Ishikawa (cell line): ENCODE data around the gene MRPL27.

Experiments
- CEBPB ChIP-seq: IDR thresholded peaks from 2 replicates; pipeline ENCODE4 v1.6.1; 2012
- CREB1 ChIP-seq: IDR thresholded peaks from 2 replicates; pipeline ENCODE4 v1.6.1; 2012; ENCODE audit warnings: low read depth
- EGR1 ChIP-seq: IDR thresholded peaks from 2 replicates; pipeline ENCODE4 v1.6.1; 2012
- EP300 ChIP-seq: IDR thresholded peaks from 2 replicates; pipeline ENCODE4 v1.6.1; 2012; ENCODE audit warnings: borderline replicate concordance
- FOXM1 ChIP-seq: IDR thresholded peaks from 2 replicates; pipeline ENCODE4 v1.6.1; 2012; ENCODE audit warnings: low read depth, borderline replicate concordance
- MAX ChIP-seq: IDR thresholded peaks from 2 replicates; pipeline ENCODE4 v1.6.1; 2012
- NFIC ChIP-seq: IDR thresholded peaks from 2 replicates; pipeline ENCODE4 v1.6.1; 2012
- RAD21 ChIP-seq: IDR thresholded peaks from 2 replicates; pipeline ENCODE4 v1.6.1; 2012; ENCODE audit warnings: low read depth
- REST ChIP-seq: IDR thresholded peaks from 2 replicates; pipeline ENCODE4 v1.6.1; 2012; ENCODE audit warnings: low read depth, mild to moderate bottlenecking
- TAF1 ChIP-seq: IDR thresholded peaks from 2 replicates; pipeline ENCODE4 v1.6.1; 2012; ENCODE audit warnings: low read depth, mild to moderate bottlenecking
- TCF12 ChIP-seq: IDR thresholded peaks from 2 replicates; pipeline ENCODE4 v1.6.1; 2012; ENCODE audit warnings: low read depth
- TEAD4 ChIP-seq: IDR thresholded peaks from 2 replicates; pipeline ENCODE4 v1.6.1; 2012
- USF1 ChIP-seq: IDR thresholded peaks from 2 replicates; pipeline ENCODE4 v1.6.1; 2012
- YY1 ChIP-seq: IDR thresholded peaks from 2 replicates; pipeline ENCODE4 v1.6.1; 2012; ENCODE audit warnings: low read depth
- ZBTB7A ChIP-seq: IDR thresholded peaks from 2 replicates; pipeline ENCODE4 v1.6.1; 2012; ENCODE audit warnings: low read depth

MRPL27 gene

GRCh38 chr17:50355336-50355700 lies 17.7 kb downstream of the MRPL27 start:
- TF ChIP-seq TEAD4 (no peak), REST (no peak), TAF1 (no peak), USF1 (no peak), FOXM1 (no peak), RAD21 (no peak), CEBPB (no peak), NFIC (no peak), TCF12 (no peak), ZBTB7A (no peak), EP300 (no peak), EGR1 (no peak), YY1 (no peak), CREB1 (no peak), MAX (no peak)

GRCh38 chr17:50354776-50355175 lies 18.2 kb downstream of the MRPL27 start:
- TF ChIP-seq EGR1 (no peak), REST (no peak), TCF12 (no peak), MAX (no peak), CEBPB (no peak), NFIC (no peak), YY1 (no peak), RAD21 (no peak), EP300 (no peak), CREB1 (no peak), TAF1 (no peak), USF1 (no peak), ZBTB7A (no peak), FOXM1 (no peak), TEAD4 (no peak)

GRCh38 chr17:50354198-50354597 lies 18.8 kb downstream of the MRPL27 start:
- no peak for TF ChIP-seq NFIC
- no peak for TF ChIP-seq EGR1
- no peak for TF ChIP-seq MAX
- no peak for TF ChIP-seq TEAD4
- TF ChIP-seq FOXM1: no peak

GRCh38 chr17:50353600-50354195 lies 19.3 kb downstream of the MRPL27 start:
- TF ChIP-seq USF1 (no peak), TCF12 (no peak), NFIC (no peak), REST (no peak), EP300 (no peak), MAX (no peak), YY1 (no peak)
